Right cardiac atrium (tissue), 5 donors: ENCODE data around the gene OCLN. TPM values are rescaled to one million over a fixed set of nuclear protein-coding genes. Genes with fewer than 3 reads are reported as not detected.
"Not testable (repeated sequence)": the region's sequence is repeated elsewhere in the genome, so short reads cannot be mapped to it uniquely, and the experiment has no call there.

Experiments used
- ATAC-seq, 2 donors: fragments of 200-7000 bp; cut with Tn5 transposase; one replicate each; pipeline versions ENCODE4 v1.8.0 to v1.9.1; 2020; ENCODE audit warnings: moderate library complexity in 2 of 2, mild to moderate bottlenecking in 1 of 2
- DNase-seq, 3 donors: peaks; one replicate each; pipeline ENCODE4 v3.0.0-alpha.2; 2020
- H3K27ac ChIP-seq: one replicate; pipeline ENCODE4 v1.5.1; 2013; ENCODE audit warnings: mild to moderate bottlenecking, low read length, control low read depth, moderate library complexity
- H3K27me3 ChIP-seq: one replicate; pipeline ENCODE4 v1.6.1; 2013; ENCODE audit not compliant: control insufficient read depth, insufficient read depth
- H3K4me1 ChIP-seq: one replicate; pipeline ENCODE4 v1.6.1; 2013; ENCODE audit warnings: low read length; ENCODE audit not compliant: control insufficient read depth, insufficient read depth
- H3K4me3 ChIP-seq: one replicate; pipeline ENCODE4 v1.5.1; 2013; ENCODE audit warnings: low read length, control low read depth
- H3K9me3 ChIP-seq: one replicate; pipeline ENCODE4 v1.6.1; 2013; ENCODE audit warnings: low read length; ENCODE audit not compliant: control insufficient read depth
- WGBS: extraction: QIAGEN DNeasy Blood & Tissue Kit; methylation state at CpG from one replicate; pipeline ENCODE4 v1.1.7; 2013; 5-methylcytosine and 5-hydroxymethylcytosine counted together
- intact Hi-C, 4 donors: fragments of 100-400 bp; cut with DNase I; formaldehyde crosslinking; loops; one replicate each; pipeline versions ENCODE4 v1.11.0 to v1.14.0; 2022 to 2023
- polyA plus RNA-seq: library from polyadenylated mRNA; stranded (reverse); fragments of 200-250 nt; gene quantifications from one replicate; pipeline ENCODE4 v1.2.3, GENCODE V29; 2013
- total RNA-seq, 4 donors: library from RNA; stranded (reverse); fragmentation: NEBNext Ultra II Directional; extraction: Animal tissue kit (Norgen Biotek cat#: 25700); gene quantifications; one replicate each; pipeline ENCODE4 v1.2.1, GENCODE V29; 2021
- donor health status: healthy with polysubstance abuse.
- donor health status: DM: no; HTN: yes; CAD: no.
- donor health status: DM: no; HTN: no; CAD: no.
- donor health status: DM: no; HTN: yes; CAD: no; lungs with severe emphysema.
- donor health status: DM: yes; HTN: yes; CAD: no.

Gene OCLN
- total and polyA plus RNA-seq, 5 donors, result 1.0 to 2.0 (median 1.8) TPM

DNA sequence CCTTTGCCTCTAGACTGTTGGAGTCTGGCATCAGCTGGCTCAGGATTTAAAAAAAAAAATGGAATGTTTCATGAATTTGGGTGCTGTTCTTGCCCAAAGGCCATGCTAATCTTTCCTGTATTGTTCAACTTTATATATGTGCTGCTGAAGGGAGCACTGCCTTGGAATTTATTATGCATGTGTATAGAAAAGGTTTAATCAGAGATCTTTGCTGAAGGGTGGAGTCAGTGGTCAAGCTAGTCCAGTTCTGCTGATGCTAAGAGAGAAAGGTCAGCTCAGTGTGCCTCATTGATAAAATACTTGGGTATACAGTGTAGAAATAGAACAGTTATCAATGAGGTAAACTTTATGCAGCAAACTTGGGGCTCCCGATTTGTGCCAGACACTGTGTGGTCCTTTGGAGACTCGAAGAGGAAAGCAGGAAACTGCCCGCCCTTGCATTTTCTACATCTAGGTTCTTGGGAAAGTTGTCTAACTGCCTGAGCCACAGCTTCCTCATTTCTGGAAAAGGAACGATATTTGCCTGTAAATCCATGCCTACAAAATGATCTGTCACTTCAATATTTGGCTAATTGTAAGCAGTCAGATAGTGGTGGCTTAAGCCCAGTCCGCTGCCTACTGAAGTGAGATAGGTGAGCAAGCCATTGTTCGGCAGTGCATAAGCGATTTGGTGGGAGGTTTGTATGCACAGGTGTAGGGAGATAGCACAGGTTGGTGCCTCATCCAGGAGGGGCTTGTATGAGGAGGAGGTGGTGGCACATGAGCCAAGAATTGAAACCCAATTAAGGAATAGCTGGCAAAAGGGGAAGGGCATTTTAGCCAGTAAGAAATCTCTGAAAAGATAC is 38.2 kb downstream of the OCLN start:
- DNase-seq (no peak), ATAC-seq (no peak)
- H3K27ac ChIP-seq, result no peak overlapping the region
- 66% methylated on average over 7 of the region's 7 CpGs for WGBS
- H3K4me3 ChIP-seq, result no peak overlapping the region
- intact Hi-C loops, result no loop called here
- no peaks in the 10 kb centered on the region for H3K27me3 ChIP-seq
- H3K9me3 ChIP-seq, result no peaks in the 10 kb centered on the region
- no peaks in the 10 kb centered on the region for H3K4me1 ChIP-seq

- Histone ChIP-seq H3K9me3 (no peaks in the 10 kb centered on the region), H3K4me3 (no peak overlapping the region), H3K27me3 (no peaks in the 10 kb centered on the region), H3K4me1 (no peaks in the 10 kb centered on the region), H3K27ac (no peak overlapping the region)
- intact Hi-C loops, result no loop called here
- ATAC-seq (no peak), DNase-seq (no peak)
- WGBS, result 38% methylated on average over 3 of the region's 3 CpGs
Observed at GRCh38 chr5:69531406-69531801, 38.8 kb downstream of the OCLN start.

GRCh38 chr5:69537911-69538310 is 45.3 kb downstream of the OCLN start:
- DNase-seq, H3K27me3 ChIP-seq, H3K4me3 ChIP-seq, H3K9me3 ChIP-seq, H3K4me1 ChIP-seq, ATAC-seq, intact Hi-C loops, H3K27ac ChIP-seq: not testable (repeated sequence)
- WGBS, result 89% methylated on average over 3 of the region's 3 CpGs

GRCh38 chr5:69538735-69539134 is 46.1 kb downstream of the OCLN start:
- H3K4me1 ChIP-seq, H3K27ac ChIP-seq, DNase-seq, intact Hi-C loops, H3K9me3 ChIP-seq, ATAC-seq, H3K4me3 ChIP-seq, H3K27me3 ChIP-seq: not testable (repeated sequence)
- WGBS, result 100% methylated on average over 1 of the region's 2 CpGs

- DNase-seq, ATAC-seq, H3K27me3 ChIP-seq, H3K27ac ChIP-seq, H3K4me1 ChIP-seq, H3K4me3 ChIP-seq, H3K9me3 ChIP-seq, intact Hi-C loops: not testable (repeated sequence)
- no CpG with 5 or more reads among the region's 1 CpG for WGBS
Observed at GRCh38 chr5:69541347-69541746, 48.8 kb downstream of the OCLN start.

DNA sequence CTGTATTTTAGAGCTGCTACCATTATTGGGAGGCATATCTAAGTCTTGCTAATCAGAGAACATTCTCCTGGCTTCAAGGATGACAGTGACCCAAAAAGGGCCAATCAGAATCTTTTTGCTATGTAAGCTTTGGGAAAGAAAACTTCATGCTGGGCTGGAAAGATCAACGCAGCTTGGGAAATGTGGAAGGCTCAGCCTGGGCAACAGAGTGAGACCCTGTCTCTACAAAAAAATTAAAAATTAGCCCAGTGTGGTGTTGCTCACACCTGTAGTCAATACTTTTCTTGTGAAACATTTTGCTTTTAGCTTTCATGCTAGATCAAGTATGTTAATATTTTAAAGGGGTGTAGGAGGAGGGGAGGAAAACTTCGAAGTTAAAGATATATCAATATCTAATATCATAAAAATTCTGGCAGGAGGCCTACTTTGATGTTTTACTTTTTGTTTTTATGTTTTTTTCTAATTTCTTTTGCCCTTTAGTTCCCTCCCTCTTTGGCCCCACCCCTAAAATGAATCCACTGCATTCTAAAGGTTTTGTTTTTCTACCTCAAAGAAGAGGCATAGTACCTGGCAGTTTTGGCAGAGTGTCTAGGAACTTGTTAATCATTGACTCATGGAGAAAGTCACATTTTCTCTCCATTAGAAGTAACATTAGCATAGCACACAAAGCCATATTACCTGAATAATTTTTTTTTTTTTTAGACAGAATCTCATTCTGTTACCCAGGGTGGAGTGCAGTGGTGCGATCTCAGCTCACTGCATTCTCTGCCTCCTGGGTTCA is 50.4 kb downstream of the OCLN start:
- H3K4me1 ChIP-seq, DNase-seq, H3K27me3 ChIP-seq, intact Hi-C loops, ATAC-seq, H3K27ac ChIP-seq, H3K9me3 ChIP-seq, H3K4me3 ChIP-seq: not testable (repeated sequence)
- no CpG with 5 or more reads among the region's 3 CpGs for WGBS

GRCh38 chr5:69544602-69545001 is 52.0 kb downstream of the OCLN start:
- H3K4me3 ChIP-seq, H3K27ac ChIP-seq, H3K9me3 ChIP-seq, H3K27me3 ChIP-seq, DNase-seq, intact Hi-C loops, ATAC-seq, H3K4me1 ChIP-seq: not testable (repeated sequence)
- WGBS, result no CpG with 5 or more reads among the region's 7 CpGs

DNA sequence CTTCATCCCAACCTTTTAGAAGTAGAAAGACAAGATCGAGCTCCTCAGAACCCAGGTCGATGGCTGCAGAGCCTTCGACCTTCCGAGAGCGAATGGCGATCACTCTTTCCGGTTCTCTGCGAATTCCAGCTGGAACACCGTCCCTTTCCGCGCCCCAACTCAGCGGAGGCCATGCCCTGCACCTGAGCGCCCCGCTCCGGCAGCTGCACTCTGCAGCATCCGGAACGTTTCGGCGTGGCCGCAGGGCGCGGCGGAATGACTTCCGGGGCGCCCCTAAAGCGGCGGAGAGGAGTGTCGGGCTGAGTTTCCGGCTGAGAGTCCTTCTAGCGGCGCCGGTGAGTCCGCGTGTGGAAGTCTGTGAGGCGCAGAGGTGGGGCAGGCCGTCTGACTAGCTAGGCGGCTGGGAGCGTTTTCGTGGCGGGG is 67.3 kb downstream of the OCLN start, which contains the start of gene GTF2H2C:
Gene GTF2H2C (plus strand): TSS at position 284 of the 423 bp plus-strand sequence. CDS start 4,942 bp downstream, outside the sequence.
- intact Hi-C loops, result not testable (repeated sequence)

GRCh38 chr5:69560587-69561431 is 68.2 kb downstream of the OCLN start:
- peak in 1 of 3 donors; percentile 28 for DNase-seq

More for the DNA sequence above, 67.3 kb downstream of the OCLN start, which contains the start of gene GTF2H2C:
- under 1% methylated on average over 37 of the region's 40 CpGs for WGBS
- peak; percentile 98 to 99 for ATAC-seq
- H3K27me3 ChIP-seq, H3K4me1 ChIP-seq, H3K27ac ChIP-seq, H3K9me3 ChIP-seq: not testable (repeated sequence)
- H3K4me3 ChIP-seq, result peak within 1 kb of the TSS; percentile 41
- peak; percentile 58 to 83 (median 82) for DNase-seq

GRCh38 chr5:69566172-69566571 is 73.6 kb downstream of the OCLN start:
- H3K9me3 ChIP-seq, intact Hi-C loops, ATAC-seq, H3K4me1 ChIP-seq, DNase-seq, H3K4me3 ChIP-seq, H3K27me3 ChIP-seq, H3K27ac ChIP-seq: not testable (repeated sequence)
- 93% methylated on average over 2 of the region's 2 CpGs for WGBS

More at GRCh38 chr5:69560587-69561431, 68.2 kb downstream of the OCLN start:
- H3K4me3 ChIP-seq, H3K27ac ChIP-seq, intact Hi-C loops, H3K4me1 ChIP-seq, H3K9me3 ChIP-seq, H3K27me3 ChIP-seq: not testable (repeated sequence)
- ATAC-seq, result peak in 1 of 2 donors; percentile 7
- 52% methylated on average over 26 of the region's 31 CpGs for whole genome bisulfite sequencing
